Adrenal gland (tissue), 12 donors: ENCODE measurements around the gene LRBA. TPM values are rescaled to one million over a fixed set of nuclear protein-coding genes. Genes with fewer than 3 reads are reported as not detected.
"Not testable (repeated sequence)": the region's sequence is repeated elsewhere in the genome, so short reads cannot be mapped to it uniquely, and the experiment has no call there.

Experiments used
- DNase-seq, 7 donors: peaks; one replicate each; pipeline ENCODE4 v3.0.0-alpha.2; 2019 to 2020
- H3K27ac ChIP-seq, 5 donors: fragments of 200-600 bp; sonication (generic) in 4 of 5; 1 replicate in 3 of 5; 2 replicates in 2 of 5; pipeline versions ENCODE4 v1.5.1 to v1.8.0; 2016 to 2020; ENCODE audit warnings: mild to moderate bottlenecking in 1 of 5
- H3K27me3 ChIP-seq: fragments of 200-600 bp; 2 replicates; pipeline ENCODE4 v1.8.0; 2021
- H3K36me3 ChIP-seq, 2 donors: fragments of 200-600 bp; replicated peaks in 1 of 2; 1 replicate in 1 of 2; 2 replicates in 1 of 2; pipeline versions ENCODE4 v1.5.1 to v1.8.0; 2018 to 2022
- H3K4me1 ChIP-seq, 2 donors: fragments of 200-600 bp; replicated peaks in 1 of 2; 1 replicate in 1 of 2; 2 replicates in 1 of 2; pipeline versions ENCODE4 v1.5.1 to v1.8.0; 2018 to 2021
- H3K4me3 ChIP-seq, 4 donors: fragments of 200-600 bp; sonication (generic) in 3 of 4; one replicate each; pipeline ENCODE4 v1.5.1; 2016 to 2018
- H3K9me3 ChIP-seq, 3 donors: fragments of 200-600 bp; sonication (generic) in 1 of 3; replicated peaks in 1 of 3; 1 replicate in 2 of 3; 2 replicates in 1 of 3; pipeline versions ENCODE4 v1.5.1 to v1.8.0; 2016 to 2021
- POLR2A ChIP-seq, 2 donors: fragments of 450-650 bp; IDR thresholded peaks; one replicate each; pipeline ENCODE4 v1.6.1; 2017; ENCODE audit warnings: antibody characterized with exemption in 2 of 2, mild to moderate bottlenecking in 2 of 2, moderate library complexity in 1 of 2
- WGBS, 4 donors: extraction: QIAGEN DNeasy Blood & Tissue Kit in 2 of 4; methylation state at CpG; one replicate each; pipeline versions ENCODE4 v1.1.5 to v1.1.7; 2013 to 2017; 5-methylcytosine and 5-hydroxymethylcytosine counted together
- intact Hi-C, 2 donors: fragments of 100-400 bp; cut with DNase I; formaldehyde crosslinking; loops; one replicate each; pipeline versions ENCODE4 v1.14.1 to v1.15.0; 2022 to 2023
- polyA plus RNA-seq, 3 donors: library from polyadenylated mRNA; stranded (reverse); fragments of 200-250 nt in 2 of 3; fragments of 350-450 nt in 1 of 3; fragmentation: Illumina TruSeq in 1 of 3; extraction: RNeasy Lipid Tissue Mini Kit (QIAGEN cat#74804) in 1 of 3; gene quantifications; one replicate each; pipeline ENCODE4 v1.2.3, GENCODE V29; 2013 to 2014
- total RNA-seq, 9 donors: library from RNA; depleted of rRNA in 4 of 9; stranded (reverse); fragments of >200 nt in 4 of 9; fragments of 120-200 nt in 1 of 9; fragmentation: NEBNext Ultra II Directional in 1 of 9; extraction: Animal tissue kit (Norgen Biotek cat#: 25700) in 1 of 9; gene quantifications; one replicate each; pipeline versions ENCODE4 v1.1.0 to v1.2.4, GENCODE V29; 2013 to 2023
- TF ChIP-seq, protein P1 (sequence below), 6 experiments: fragments of 450-650 bp in 4 of 6; fragments of 200-600 bp in 2 of 6; sonication (generic) in 1 of 6; IDR thresholded peaks; 1 replicate in 5 of 6; 2 replicates in 1 of 6; pipeline versions ENCODE4 v1.5.1 to v1.8.0; 2016 to 2021; ENCODE audit warnings: antibody characterized with exemption in 6 of 6, mild to moderate bottlenecking in 2 of 6, moderate library complexity in 1 of 6
- donor health status: healthy with polysubstance abuse.
- donor health status: Bipolar disorder and iron deficiency.
- donor health status: DM: yes; HTN: yes; CAD: no.
- donor health status: DM: no; HTN: no; CAD: no.
- donor health status: DM: no; HTN: no; CAD: no.
- donor health status: DM: yes; HTN: yes; CAD: no.

LRBA gene
- total and polyA plus RNA-seq, 12 donors = 9.6 to 106 (median 40.6) TPM

DNA sequence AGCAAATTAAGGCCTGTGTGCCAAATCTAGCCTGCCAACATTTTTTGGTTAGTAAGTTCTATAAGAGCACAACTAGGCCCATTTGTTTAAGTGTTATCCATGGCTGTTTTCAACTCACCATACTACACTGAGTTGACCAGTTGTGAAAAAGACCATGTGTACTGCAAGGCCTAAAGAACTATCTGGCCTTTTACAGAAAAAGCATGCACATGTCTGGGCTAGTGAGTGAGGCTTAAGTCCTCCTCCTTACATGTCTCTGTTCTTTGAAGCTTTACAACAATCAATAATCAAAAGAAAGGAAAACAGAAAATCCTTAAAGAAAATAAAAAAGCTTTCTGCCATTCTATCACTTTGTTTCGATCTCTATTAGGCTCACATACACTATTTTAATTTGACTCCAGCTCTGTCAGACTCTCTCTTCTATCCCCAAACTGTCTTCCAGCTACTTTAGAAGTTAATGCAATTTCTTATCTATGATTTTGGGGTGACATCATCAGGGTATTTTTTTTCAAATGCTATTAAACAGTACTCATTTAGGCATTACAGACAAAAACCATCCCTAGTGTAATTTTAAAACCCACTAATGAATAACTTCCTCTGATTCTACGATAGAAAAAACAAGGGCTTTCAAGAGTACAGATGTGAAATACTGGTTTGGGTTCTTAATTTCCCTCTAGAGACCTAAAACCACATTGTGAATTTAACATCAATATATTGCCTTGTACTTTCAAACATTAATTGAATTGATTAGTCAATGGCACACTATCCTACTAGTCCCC is 271.3 kb downstream of the LRBA start:
- TF ChIP-seq POLR2A (IDR thresholded peaks at IDR 0.05) = no peak
- TF ChIP-seq, protein P1, sequence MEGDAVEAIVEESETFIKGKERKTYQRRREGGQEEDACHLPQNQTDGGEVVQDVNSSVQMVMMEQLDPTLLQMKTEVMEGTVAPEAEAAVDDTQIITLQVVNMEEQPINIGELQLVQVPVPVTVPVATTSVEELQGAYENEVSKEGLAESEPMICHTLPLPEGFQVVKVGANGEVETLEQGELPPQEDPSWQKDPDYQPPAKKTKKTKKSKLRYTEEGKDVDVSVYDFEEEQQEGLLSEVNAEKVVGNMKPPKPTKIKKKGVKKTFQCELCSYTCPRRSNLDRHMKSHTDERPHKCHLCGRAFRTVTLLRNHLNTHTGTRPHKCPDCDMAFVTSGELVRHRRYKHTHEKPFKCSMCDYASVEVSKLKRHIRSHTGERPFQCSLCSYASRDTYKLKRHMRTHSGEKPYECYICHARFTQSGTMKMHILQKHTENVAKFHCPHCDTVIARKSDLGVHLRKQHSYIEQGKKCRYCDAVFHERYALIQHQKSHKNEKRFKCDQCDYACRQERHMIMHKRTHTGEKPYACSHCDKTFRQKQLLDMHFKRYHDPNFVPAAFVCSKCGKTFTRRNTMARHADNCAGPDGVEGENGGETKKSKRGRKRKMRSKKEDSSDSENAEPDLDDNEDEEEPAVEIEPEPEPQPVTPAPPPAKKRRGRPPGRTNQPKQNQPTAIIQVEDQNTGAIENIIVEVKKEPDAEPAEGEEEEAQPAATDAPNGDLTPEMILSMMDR (IDR thresholded peaks at IDR 0.05) = no peak
- peak overlapping the region in 1 of 5 donors; percentile 26 for H3K27ac ChIP-seq
- no peaks in the 10 kb centered on the region for H3K36me3 ChIP-seq
- no peaks in the 10 kb centered on the region for H3K4me1 ChIP-seq
- no peak overlapping the region for H3K4me3 ChIP-seq
- intact Hi-C loops = no loop called here
- no peaks in the 10 kb centered on the region for H3K27me3 ChIP-seq
- no peak for DNase-seq
- WGBS, 4 donors = 74 to 81% (median 77%) methylated on average over 2 of the region's 2 CpGs
- H3K9me3 ChIP-seq = peaks cover 0 to 5% (median 0%) of the 10 kb centered on the region in 3 donors

DNA sequence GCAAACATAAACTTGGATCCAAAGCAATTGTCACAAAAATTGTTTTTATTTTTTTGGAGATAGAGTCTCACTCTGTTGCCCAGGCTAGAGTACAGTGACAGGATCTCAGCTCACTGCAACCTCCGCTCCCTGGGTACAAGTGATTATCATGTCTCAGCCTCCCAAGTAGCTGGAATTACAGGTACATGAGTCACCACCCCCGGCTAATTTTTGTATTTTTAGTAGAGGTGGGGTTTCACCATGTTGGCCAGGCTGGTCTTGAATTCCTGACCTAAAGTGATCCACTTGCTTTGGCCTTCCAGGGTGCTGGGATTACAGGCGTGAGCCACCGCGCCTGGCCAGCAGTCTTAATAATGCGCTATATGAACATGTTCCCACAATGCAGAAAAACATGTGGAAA is 272.2 kb downstream of the LRBA start:
- H3K36me3 ChIP-seq, H3K4me3 ChIP-seq, DNase-seq, intact Hi-C loops, H3K27me3 ChIP-seq, H3K9me3 ChIP-seq, H3K4me1 ChIP-seq, H3K27ac ChIP-seq: not testable (repeated sequence)
- WGBS, 4 donors = 72 to 78% (median 76%) methylated on average over 6 of the region's 6 CpGs

DNA sequence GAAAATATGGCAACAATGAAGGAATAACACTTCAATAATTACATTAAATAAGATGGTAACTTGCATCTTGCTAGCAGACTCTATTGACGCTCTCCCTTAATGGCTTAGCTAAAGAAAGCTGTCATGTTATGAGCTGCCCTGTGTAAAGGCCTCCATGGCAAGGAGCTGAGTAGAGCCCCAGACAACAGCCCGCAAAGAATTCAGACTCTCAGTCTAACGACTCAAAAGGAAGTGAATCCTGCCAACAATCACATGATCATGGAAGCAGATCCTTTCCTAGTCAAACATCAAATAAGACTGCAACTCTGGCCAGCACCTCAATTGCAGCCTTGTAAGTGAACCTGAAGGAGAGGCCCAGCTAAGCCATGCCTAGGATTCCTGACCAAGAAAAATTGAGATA is 275.5 kb downstream of the LRBA start:
- no peak overlapping the region for H3K27ac ChIP-seq
- H3K4me3 ChIP-seq = no peak overlapping the region
- intact Hi-C loops = no loop called here
- H3K9me3 ChIP-seq = peaks cover 0 to 5% (median 0%) of the 10 kb centered on the region in 3 donors
- no peak for TF ChIP-seq POLR2A (IDR thresholded peaks at IDR 0.05)
- TF ChIP-seq, protein P1 (IDR thresholded peaks at IDR 0.05) = no peak
- DNase-seq = no peak
- H3K36me3 ChIP-seq = no peaks in the 10 kb centered on the region
- peaks cover 0 to 9% of the 10 kb centered on the region in 2 donors for H3K4me1 ChIP-seq
- 77 to 90% (median 85%) methylated on average over 3 of the region's 3 CpGs for WGBS, 4 donors
- H3K27me3 ChIP-seq = no peaks in the 10 kb centered on the region

DNA sequence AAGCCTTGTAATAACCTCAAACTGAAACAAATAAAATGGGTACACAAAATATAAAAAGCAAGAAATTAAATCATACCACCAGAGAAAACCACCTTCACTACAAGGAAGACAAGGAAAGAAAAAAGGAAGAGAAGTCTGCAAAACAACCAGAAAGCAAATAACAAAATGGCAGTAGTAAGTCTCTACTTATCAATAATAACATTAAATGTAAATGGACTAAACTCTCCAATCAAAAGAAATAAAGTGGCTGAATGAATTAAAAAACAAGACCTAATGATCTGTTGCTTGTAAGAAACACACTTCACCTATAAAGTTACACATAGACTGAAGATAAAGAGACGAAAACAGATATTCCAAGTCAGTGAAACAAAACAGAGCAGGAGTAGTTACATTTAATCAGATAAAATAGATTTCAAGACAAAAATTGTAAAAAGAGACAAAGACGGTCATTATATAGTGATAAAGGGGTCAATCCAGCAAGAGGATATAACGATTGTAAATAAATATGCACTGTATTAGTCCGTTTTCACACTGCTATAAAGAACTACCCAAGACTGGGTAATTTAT is 289.0 kb downstream of the LRBA start:
- no peak overlapping the region for H3K27ac ChIP-seq
- no peaks in the 10 kb centered on the region for H3K36me3 ChIP-seq
- H3K4me1 ChIP-seq = peaks cover 9 to 17% of the 10 kb centered on the region in 2 donors
- no peaks in the 10 kb centered on the region for H3K27me3 ChIP-seq
- peaks cover 0 to 6% (median 5%) of the 10 kb centered on the region in 3 donors for H3K9me3 ChIP-seq
- no peak for DNase-seq
- TF ChIP-seq, protein P1 (IDR thresholded peaks at IDR 0.05) = no peak
- TF ChIP-seq POLR2A (IDR thresholded peaks at IDR 0.05) = no peak
- 70 to 73% (median 73%) methylated on average over 4 of the region's 4 CpGs for WGBS, 4 donors
- no peak overlapping the region for H3K4me3 ChIP-seq
- intact Hi-C loops = no loop called here
